CD1c-positive myeloid dendritic cell (primary cell): ENCODE results near the gene NYNRIN.
"Not testable (repeated sequence)": the region's sequence is repeated elsewhere in the genome, so short reads cannot be mapped to it uniquely, and the experiment has no call there.

Experiments
- DNase-seq: peaks from one replicate; pipeline ENCODE4 v3.0.0-alpha.2; 2016; ENCODE audit errors: extremely low spot score

Gene NYNRIN

DNA sequence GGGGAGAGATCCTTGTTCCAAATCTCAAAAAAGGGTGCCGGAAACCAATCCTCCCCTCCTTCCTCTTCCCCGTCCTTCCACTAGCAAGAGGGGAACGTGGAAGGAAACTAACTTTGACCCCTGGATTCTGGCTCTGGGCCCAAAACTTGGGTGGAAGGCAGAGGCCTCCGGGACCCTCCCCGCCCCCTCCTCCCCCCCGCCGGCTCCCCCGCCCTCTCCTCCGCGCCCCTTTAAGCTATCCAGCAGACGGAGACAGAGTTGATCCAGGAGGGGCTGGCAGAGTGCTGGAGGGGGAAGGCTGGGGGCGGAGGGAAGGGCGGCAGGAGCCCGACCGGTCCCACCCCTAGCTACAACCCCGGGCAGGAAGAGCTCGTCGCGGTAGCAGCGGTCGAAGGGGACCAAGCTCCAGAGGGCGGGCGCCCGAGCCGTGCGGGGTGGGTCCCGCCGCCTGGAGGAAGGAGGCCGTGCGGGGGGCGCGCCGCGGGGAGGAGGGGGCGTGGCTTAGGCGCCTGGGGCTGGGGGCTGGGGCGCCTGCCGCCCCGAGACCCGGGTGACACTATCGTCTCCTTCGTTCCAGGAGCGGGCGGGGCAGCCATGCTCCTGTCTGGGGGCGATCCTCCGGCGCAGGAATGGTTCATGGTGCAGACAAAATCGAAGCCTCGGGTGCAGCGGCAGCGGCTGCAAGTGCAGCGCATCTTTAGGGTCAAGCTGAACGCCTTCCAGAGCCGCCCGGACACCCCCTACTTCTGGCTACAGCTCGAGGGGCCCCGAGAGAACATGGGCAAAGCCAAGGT is at the start of gene NYNRIN:
NYNRIN (plus strand) TSS at position 351 of the 794 bp plus-strand sequence; CDS start at position 595, 244 bp downstream.
- peak; percentile 26 for DNase-seq

GRCh38 chr14:24349742-24350141 is 49.1 kb upstream of the NYNRIN start:
- DNase-seq, result no peak

GRCh38 chr14:24351517-24351916 is 47.3 kb upstream of the NYNRIN start:
- no peak for DNase-seq

- no peak for DNase-seq
These were observed 45.0 kb upstream of the NYNRIN start for GRCh38 chr14:24353559-24354481.

DNA sequence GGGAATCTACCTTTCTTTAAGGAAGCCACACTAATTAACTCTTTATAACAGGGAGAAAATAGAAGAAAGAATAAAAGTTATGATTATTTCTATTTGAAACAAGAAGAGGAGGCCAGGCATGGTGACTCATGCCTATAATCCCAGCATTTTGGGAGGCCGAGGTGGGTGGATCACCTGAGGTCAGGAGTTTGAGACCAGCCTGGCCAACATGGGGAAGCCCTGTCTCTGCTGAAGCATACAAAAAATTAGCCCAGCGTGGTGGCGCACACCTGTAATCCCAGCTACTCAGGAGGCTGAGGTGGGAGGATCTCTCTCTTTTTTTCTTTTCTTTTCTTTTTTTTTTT is 44.3 kb upstream of the NYNRIN start:
- DNase-seq, result not testable (repeated sequence)

DNA sequence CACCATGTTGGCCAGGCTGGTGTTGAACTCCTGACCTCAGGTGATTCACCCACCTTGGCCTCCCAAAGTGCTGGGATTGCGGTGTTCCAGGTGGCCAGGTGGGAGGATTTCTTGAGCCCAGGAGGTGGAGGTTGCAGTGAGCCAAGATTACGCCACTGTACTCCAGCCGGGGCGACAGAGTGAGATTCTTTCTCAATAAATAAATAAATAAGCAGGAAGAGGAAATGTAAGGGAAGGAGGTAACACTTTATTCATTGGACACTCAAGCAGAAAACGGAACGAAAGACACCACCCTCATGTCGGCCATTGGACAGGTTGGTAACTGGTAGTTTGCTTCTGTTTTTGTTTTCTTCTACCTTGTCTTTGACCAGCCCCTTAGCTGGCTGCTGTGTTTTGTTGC is 43.8 kb upstream of the NYNRIN start:
- DNase-seq, result no peak

- no peak for DNase-seq
These were observed 42.6 kb upstream of the NYNRIN start for GRCh38 chr14:24356208-24356607.

- DNase-seq, result no peak
These were observed 38.5 kb upstream of the NYNRIN start for GRCh38 chr14:24360281-24360680.

DNA sequence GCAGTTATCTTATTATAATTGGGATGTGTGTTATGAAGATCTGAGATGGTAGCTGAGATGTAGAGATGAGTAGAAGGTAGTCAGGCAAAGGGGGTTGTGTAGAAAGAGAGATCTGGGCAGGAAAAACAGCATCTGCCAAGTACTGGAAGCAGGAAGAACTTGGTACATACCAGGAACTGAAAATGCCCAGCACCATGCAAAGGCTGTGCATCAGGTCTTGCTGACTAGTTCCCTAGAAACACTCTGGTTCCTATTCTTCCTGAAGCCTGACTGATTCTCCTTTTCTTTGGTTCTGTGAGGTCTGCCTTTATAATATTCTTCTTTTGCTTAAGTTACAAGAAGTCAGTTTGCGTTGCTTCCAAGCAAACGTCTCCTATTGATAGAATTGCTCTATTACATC is 37.5 kb upstream of the NYNRIN start:
- DNase-seq, result peak; percentile 66

DNA sequence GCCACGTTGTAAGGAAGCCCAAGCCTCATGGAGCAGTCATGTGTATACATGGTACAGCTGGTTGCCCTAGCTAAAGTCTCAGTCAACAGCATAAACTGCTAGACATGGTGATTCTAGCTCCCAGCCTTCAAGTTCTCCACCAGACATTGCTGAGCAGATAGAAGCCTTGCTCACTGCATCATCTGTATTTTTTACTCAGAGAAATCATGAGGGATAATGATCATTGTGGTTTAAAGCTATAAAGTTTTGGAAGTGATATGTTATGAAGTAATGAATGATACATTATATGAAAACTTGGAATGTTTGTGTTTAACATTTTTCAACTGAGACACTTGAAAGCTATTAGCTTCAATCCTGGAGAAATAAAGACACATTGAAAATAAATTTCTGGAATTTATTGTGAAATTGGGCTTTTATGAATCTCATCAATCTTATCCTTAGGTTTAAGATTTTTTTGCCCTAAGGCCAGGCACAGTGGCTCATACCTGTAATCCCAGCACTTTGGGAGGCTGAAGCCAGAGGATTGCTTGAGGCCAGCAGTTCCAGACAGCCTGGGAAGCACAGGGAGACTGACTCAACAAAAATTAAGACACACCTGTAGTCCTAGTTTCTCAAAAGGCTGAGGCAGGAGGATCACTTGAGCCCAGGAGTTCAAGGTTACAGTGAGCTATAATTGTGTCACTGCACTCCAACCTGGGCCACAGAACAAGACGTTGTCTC is 36.4 kb upstream of the NYNRIN start:
- no peak for DNase-seq

DNA sequence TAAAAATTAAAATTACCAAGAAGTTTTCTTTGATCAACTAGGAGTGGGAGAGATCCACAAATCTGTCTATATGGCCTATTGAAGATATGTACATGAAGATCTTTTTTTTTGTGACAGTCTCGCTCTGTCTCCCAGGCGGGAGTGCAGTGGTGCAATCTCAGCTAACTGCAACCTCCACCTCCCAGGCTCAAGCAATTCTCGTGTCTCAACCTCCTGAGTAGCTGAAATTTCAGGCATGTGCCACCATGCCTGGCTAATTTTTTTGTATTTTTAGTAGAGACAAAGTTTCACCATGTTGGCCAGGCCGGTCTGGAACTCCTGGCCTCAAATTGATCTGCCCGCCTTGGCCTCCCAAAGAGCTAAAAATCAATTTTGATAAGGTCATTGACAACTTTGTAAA is 35.4 kb upstream of the NYNRIN start:
- DNase-seq, result no peak

- no peak for DNase-seq
These were observed 34.0 kb upstream of the NYNRIN start for GRCh38 chr14:24364841-24365240.

GRCh38 chr14:24365600-24366412 is 33.0 kb upstream of the NYNRIN start:
- peak; percentile 69 for DNase-seq

GRCh38 chr14:24366413-24366720 is 32.4 kb upstream of the NYNRIN start:
- no peak for DNase-seq

GRCh38 chr14:24366721-24367513 is 31.9 kb upstream of the NYNRIN start:
- DNase-seq, result no peak

GRCh38 chr14:24367514-24368211 is 31.1 kb upstream of the NYNRIN start, which contains the start of gene NFATC4:
TSS of gene NFATC4 (plus strand) at chr14:24368184. CDS start at chr14:24368341, 157 bp downstream.
- no peak for DNase-seq

DNA sequence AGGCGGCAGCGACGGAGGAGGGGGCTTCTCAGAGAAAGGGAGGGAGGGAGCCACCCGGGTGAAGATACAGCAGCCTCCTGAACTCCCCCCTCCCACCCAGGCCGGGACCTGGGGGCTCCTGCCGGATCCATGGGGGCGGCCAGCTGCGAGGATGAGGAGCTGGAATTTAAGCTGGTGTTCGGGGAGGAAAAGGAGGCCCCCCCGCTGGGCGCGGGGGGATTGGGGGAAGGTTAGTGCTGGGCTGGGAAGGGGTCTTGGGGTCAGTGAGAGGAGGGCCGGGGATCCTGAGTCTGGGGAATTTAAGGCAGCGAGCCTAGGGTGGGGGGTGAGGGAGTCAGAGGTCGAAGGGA is 30.6 kb upstream of the NYNRIN start:
- DNase-seq, result no peak

GRCh38 chr14:24368562-24369252 is 30.1 kb upstream of the NYNRIN start:
- peak; percentile 29 for DNase-seq

- DNase-seq, result no peak
These were observed 29.3 kb upstream of the NYNRIN start for GRCh38 chr14:24369463-24369862.
